ENCODE results near the gene KCNK1.

The KCNK1 gene

GRCh38 chr1:233600488-233600887 lies 13.4 kb upstream of the KCNK1 start:
- Histone ChIP-seq H3K4me3 (ENCODE audit: low read depth, low read length) (no peak overlapping the region), H3K36me3 (no peaks in the 10 kb centered on the region), H3K4me1 (no peaks in the 10 kb centered on the region), H3K9me3 (no peaks in the 10 kb centered on the region), H3K27me3 (no peaks in the 10 kb centered on the region)
- no peak for DNase-seq
- TF ChIP-seq, protein P1, sequence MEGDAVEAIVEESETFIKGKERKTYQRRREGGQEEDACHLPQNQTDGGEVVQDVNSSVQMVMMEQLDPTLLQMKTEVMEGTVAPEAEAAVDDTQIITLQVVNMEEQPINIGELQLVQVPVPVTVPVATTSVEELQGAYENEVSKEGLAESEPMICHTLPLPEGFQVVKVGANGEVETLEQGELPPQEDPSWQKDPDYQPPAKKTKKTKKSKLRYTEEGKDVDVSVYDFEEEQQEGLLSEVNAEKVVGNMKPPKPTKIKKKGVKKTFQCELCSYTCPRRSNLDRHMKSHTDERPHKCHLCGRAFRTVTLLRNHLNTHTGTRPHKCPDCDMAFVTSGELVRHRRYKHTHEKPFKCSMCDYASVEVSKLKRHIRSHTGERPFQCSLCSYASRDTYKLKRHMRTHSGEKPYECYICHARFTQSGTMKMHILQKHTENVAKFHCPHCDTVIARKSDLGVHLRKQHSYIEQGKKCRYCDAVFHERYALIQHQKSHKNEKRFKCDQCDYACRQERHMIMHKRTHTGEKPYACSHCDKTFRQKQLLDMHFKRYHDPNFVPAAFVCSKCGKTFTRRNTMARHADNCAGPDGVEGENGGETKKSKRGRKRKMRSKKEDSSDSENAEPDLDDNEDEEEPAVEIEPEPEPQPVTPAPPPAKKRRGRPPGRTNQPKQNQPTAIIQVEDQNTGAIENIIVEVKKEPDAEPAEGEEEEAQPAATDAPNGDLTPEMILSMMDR (IDR thresholded peaks at IDR 0.05; ENCODE audit: low read depth, low read length) = no peak

DNA sequence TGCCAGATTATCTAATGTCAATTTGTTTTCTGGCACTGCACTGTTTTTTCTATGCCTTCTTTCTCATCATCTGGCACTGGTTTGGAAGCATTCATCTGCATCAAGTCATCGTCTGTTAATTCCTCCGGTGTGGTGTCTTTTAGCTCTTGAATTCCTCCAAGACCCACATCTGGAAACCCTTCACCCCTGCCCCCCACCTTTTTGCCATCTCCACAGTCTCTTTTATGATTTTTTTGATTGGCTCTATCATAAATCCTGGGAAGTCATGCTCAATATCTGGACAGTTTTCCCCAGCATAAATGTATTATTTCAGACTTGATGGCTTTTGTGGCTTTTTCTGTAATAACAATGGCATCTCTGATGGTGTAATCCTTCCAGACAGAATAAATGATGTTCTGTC lies 10.4 kb upstream of the KCNK1 start:
- no peak for DNase-seq
- TF ChIP-seq, protein P1 (IDR thresholded peaks at IDR 0.05; ENCODE audit: low read depth, low read length) = no peak
- H3K36me3 ChIP-seq = no peaks in the 10 kb centered on the region
- no peaks in the 10 kb centered on the region for H3K27me3 ChIP-seq
- H3K4me3 ChIP-seq (ENCODE audit: low read depth, low read length) = no peak overlapping the region
- H3K4me1 ChIP-seq = no peaks in the 10 kb centered on the region
- no peaks in the 10 kb centered on the region for H3K9me3 ChIP-seq

GRCh38 chr1:233605205-233605604 lies 8.7 kb upstream of the KCNK1 start:
- no peaks in the 10 kb centered on the region for H3K27me3 ChIP-seq
- TF ChIP-seq, protein P1 (IDR thresholded peaks at IDR 0.05; ENCODE audit: low read depth, low read length) = no peak
- DNase-seq = no peak
- no peak overlapping the region for H3K4me3 ChIP-seq (ENCODE audit: low read depth, low read length)
- H3K9me3 ChIP-seq = no peaks in the 10 kb centered on the region
- H3K4me1 ChIP-seq = no peaks in the 10 kb centered on the region
- no peaks in the 10 kb centered on the region for H3K36me3 ChIP-seq

- no peak for DNase-seq
- no peaks in the 10 kb centered on the region for H3K36me3 ChIP-seq
- H3K4me1 ChIP-seq = no peaks in the 10 kb centered on the region
- H3K9me3 ChIP-seq = no peaks in the 10 kb centered on the region
- TF ChIP-seq, protein P1 (IDR thresholded peaks at IDR 0.05; ENCODE audit: low read depth, low read length) = no peak
- no peak overlapping the region for H3K4me3 ChIP-seq (ENCODE audit: low read depth, low read length)
- peaks cover 1% of the 10 kb centered on the region for H3K27me3 ChIP-seq
Measured at GRCh38 chr1:233606813-233607212, 7.1 kb upstream of the KCNK1 start.

- no peak for DNase-seq
Measured at GRCh38 chr1:233607252-233608119, 6.4 kb upstream of the KCNK1 start.

GRCh38 chr1:233608988-233609387 lies 4.9 kb upstream of the KCNK1 start:
- H3K27me3 ChIP-seq = peaks cover 21% of the 10 kb centered on the region
- H3K4me1 ChIP-seq = no peaks in the 10 kb centered on the region
- no peaks in the 10 kb centered on the region for H3K9me3 ChIP-seq

More at GRCh38 chr1:233607252-233608119, 6.4 kb upstream of the KCNK1 start:
- Histone ChIP-seq H3K27me3 (peaks cover 8% of the 10 kb centered on the region), H3K4me3 (ENCODE audit: low read depth, low read length) (no peak overlapping the region), H3K36me3 (no peaks in the 10 kb centered on the region), H3K4me1 (no peaks in the 10 kb centered on the region), H3K9me3 (no peaks in the 10 kb centered on the region)
- TF ChIP-seq, protein P1 (IDR thresholded peaks at IDR 0.05; ENCODE audit: low read depth, low read length) = no peak

More at GRCh38 chr1:233608988-233609387, 4.9 kb upstream of the KCNK1 start:
- H3K36me3 ChIP-seq = no peaks in the 10 kb centered on the region
- no peak overlapping the region for H3K4me3 ChIP-seq (ENCODE audit: low read depth, low read length)
- no peak for DNase-seq
- TF ChIP-seq, protein P1 (IDR thresholded peaks at IDR 0.05; ENCODE audit: low read depth, low read length) = no peak
